Measurements from ENCODE around the gene CD3G.

Gene CD3G

DNA sequence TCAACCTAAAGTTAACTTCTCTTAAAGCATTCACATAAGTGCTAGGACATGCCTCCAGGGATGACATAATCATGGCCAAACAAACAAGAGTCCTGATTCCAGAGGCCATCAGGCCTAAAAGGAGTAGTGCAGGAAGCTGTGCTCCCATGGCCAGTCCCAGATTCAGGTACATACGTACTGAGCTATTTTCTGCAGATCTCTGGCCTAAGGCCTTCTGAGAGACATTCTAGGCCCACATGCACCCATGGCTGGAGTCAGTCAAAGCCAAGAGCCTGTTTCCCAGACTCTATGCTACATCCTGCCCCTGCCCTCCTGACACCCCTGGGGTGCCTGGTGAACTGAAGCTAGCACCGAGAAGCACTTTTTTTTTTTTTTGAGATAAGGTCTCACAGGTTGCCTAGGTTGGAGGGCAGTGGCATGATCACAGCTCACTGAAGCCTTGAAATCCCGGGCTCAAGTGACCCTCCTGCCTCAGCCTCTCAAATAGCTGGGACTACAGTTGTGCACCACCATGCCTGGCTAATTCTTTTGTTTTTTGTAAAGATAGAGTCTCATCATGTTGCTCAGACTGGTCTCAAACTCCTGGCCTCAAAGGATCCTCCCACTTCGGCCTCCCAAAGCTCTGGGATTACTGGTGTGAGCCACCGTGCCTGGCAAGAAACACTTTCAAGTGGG is 2.2 kb upstream of the CD3G start:
- H3K27me3 Mint-ChIP-seq (ENCODE audit: low read depth) = no peaks in the 10 kb centered on the region
- no peaks in the 10 kb centered on the region for H3K9me3 Mint-ChIP-seq
- H3K36me3 Mint-ChIP-seq (ENCODE audit: low read depth) = peaks cover 56% of the 10 kb centered on the region
- H3K4me1 Mint-ChIP-seq (ENCODE audit: low read depth) = peaks cover 62% of the 10 kb centered on the region
- H3K4me3 Mint-ChIP-seq = peak overlapping the region; percentile 95
- peak overlapping the region; percentile 99 for H3K27ac Mint-ChIP-seq

DNA sequence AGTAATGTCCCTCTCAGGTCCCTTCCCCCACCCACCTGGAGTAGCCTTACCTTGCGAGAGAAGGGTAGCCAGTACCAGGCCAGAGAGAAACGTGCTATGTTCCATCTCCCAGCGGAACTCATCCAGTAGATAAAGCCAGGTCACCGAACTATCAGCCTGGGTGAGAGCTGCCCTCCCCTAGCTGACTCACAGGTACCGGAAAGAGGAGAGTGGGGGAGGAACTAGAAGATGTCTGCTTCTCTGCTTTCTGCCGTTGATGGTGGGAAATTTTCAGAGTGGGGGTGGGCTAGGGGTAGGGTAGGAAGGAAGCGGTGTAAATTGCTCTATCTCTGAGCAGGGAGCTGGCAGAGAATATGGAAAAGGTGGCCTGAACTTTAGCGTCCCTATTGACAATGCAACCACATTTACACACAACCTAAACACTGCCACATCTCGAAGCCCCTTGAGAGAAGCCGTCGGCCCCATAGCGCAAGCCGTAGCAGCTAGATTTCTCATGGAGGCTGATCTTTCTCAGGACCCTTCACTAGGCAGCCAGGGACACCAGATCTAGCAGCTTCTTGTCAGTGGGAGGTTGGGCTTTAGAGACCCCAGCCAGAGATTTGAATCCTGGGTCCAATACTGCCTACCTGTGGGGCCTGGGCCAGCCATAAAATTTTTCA is 1.5 kb upstream of the CD3G start, which contains the start of gene CD3D:
TSS of gene CD3D (minus strand) at position 203 of the 659 bp plus-strand sequence. CDS start at position 105, 98 bp downstream.
- peaks cover 66% of the 10 kb centered on the region for H3K4me1 Mint-ChIP-seq (ENCODE audit: low read depth)
- H3K27ac Mint-ChIP-seq = peak within 1 kb of the TSS; percentile 99
- H3K9me3 Mint-ChIP-seq = no peaks in the 10 kb centered on the region
- H3K4me3 Mint-ChIP-seq = peak within 1 kb of the TSS; percentile 95
- no peaks in the 10 kb centered on the region for H3K27me3 Mint-ChIP-seq (ENCODE audit: low read depth)
- peaks cover 57% of the 10 kb centered on the region for H3K36me3 Mint-ChIP-seq (ENCODE audit: low read depth)

GRCh38 chr11:118343248-118343647 is 896 bp upstream of the CD3G start:
- peaks cover 57% of the 10 kb centered on the region for H3K36me3 Mint-ChIP-seq (ENCODE audit: low read depth)
- H3K27me3 Mint-ChIP-seq (ENCODE audit: low read depth) = no peaks in the 10 kb centered on the region
- H3K9me3 Mint-ChIP-seq = no peaks in the 10 kb centered on the region
- H3K27ac Mint-ChIP-seq = peak overlapping the region; percentile 99
- H3K4me3 Mint-ChIP-seq = peak overlapping the region; percentile 95
- peaks cover 70% of the 10 kb centered on the region for H3K4me1 Mint-ChIP-seq (ENCODE audit: low read depth)

DNA sequence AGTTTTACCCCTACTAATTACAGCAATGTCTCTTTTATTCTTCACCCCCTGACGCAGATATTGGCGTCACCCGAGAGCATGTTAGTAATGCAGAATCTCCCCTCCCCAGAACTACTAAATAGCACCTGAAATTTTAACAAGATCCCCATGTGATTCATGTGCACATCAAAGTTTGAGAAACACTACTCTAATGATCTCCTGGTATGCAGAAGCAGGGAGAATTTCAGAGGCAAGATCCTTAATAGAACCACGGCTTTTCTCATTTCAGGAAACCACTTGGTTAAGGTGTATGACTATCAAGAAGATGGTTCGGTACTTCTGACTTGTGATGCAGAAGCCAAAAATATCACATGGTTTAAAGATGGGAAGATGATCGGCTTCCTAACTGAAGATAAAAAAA is 5.3 kb downstream of the CD3G start:
- Mint-ChIP-seq H3K27ac (no peak overlapping the region), H3K4me3 (no peak overlapping the region), H3K4me1 (ENCODE audit: low read depth) (peaks cover 40% of the 10 kb centered on the region), H3K27me3 (ENCODE audit: low read depth) (no peaks in the 10 kb centered on the region), H3K36me3 (ENCODE audit: low read depth) (peaks cover 62% of the 10 kb centered on the region), H3K9me3 (no peaks in the 10 kb centered on the region)

GRCh38 chr11:118353084-118353710 is 9.1 kb downstream of the CD3G start:
- Mint-ChIP-seq H3K27ac (no peak overlapping the region), H3K4me1 (ENCODE audit: low read depth) (peaks cover 15% of the 10 kb centered on the region), H3K27me3 (ENCODE audit: low read depth) (no peaks in the 10 kb centered on the region), H3K9me3 (no peaks in the 10 kb centered on the region), H3K36me3 (ENCODE audit: low read depth) (peaks cover 45% of the 10 kb centered on the region), H3K4me3 (no peak overlapping the region)

GRCh38 chr11:118358071-118358470 is 13.9 kb downstream of the CD3G start:
- no peak overlapping the region for H3K4me3 Mint-ChIP-seq
- H3K27ac Mint-ChIP-seq = no peak overlapping the region
- H3K36me3 Mint-ChIP-seq (ENCODE audit: low read depth) = peaks cover 21% of the 10 kb centered on the region
- no peaks in the 10 kb centered on the region for H3K27me3 Mint-ChIP-seq (ENCODE audit: low read depth)
- H3K9me3 Mint-ChIP-seq = no peaks in the 10 kb centered on the region
- peaks cover 35% of the 10 kb centered on the region for H3K4me1 Mint-ChIP-seq (ENCODE audit: low read depth)

DNA sequence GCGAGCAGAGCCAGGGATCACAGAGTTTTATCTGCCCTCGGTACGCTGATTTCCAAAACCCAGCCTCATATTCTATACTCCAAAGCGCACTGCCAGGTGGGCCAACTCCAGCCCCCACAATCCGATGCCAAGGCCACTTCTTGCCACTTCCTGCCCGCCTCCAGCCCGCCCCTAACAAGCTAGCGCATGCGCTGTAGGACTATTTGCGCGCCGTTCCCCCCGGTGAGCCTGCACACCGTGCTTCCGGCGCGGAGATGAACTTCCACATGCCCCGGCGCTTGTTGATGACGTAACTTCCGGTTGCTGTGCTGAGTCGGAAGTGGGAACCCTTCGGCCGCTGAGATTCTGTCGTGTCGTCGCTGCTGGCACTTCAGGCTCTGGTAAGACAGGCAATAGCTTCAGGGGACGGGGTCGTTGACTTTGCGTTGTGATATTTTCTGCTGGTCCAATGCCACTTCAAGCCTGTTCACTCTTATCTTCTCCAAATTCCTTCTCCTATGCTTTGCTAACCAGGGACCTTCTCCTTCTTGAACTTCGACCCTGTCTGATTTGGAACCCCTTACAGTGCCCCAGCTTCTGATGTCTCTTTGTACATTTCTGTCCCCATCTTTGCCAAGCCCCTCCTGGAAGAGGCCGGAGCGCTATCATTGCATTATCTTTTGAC is 15.3 kb downstream of the CD3G start, which contains the start of gene UBE4A:
TSS of gene UBE4A (plus strand) at position 306 of the 664 bp plus-strand sequence. CDS start 5,481 bp downstream, outside the sequence.
- H3K27ac Mint-ChIP-seq = peak within 1 kb of the TSS; percentile 97
- H3K4me3 Mint-ChIP-seq = peak within 1 kb of the TSS; percentile 99
- no peaks in the 10 kb centered on the region for H3K9me3 Mint-ChIP-seq
- no peaks in the 10 kb centered on the region for H3K27me3 Mint-ChIP-seq (ENCODE audit: low read depth)
- H3K4me1 Mint-ChIP-seq (ENCODE audit: low read depth) = peaks cover 38% of the 10 kb centered on the region
- H3K36me3 Mint-ChIP-seq (ENCODE audit: low read depth) = peaks cover 18% of the 10 kb centered on the region

GRCh38 chr11:118364956-118365615 is 20.9 kb downstream of the CD3G start:
- H3K27me3 Mint-ChIP-seq (ENCODE audit: low read depth) = no peaks in the 10 kb centered on the region
- peaks cover 24% of the 10 kb centered on the region for H3K4me1 Mint-ChIP-seq (ENCODE audit: low read depth)
- no peak overlapping the region for H3K4me3 Mint-ChIP-seq
- peaks cover 37% of the 10 kb centered on the region for H3K36me3 Mint-ChIP-seq (ENCODE audit: low read depth)
- H3K9me3 Mint-ChIP-seq = no peaks in the 10 kb centered on the region
- H3K27ac Mint-ChIP-seq = no peak overlapping the region

DNA sequence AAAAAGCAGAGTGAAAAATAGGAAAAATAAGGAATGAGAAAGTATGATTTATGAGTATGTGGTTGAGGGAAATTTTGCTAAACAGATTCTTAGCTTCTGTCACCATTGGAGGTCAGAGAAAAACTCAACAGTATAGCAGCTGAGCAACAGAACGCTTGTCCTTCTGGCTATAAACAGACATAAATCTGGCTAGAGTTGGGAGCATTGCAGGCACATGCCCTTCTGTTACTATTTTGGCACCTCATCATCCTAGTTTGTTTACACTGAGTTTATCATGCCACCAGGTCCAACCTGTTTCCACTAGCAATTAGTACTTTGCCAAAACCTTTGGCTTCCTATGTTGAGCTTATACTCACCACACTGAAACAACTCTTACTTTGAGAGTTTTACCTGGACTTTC is 22.1 kb downstream of the CD3G start:
- Mint-ChIP-seq H3K9me3 (no peaks in the 10 kb centered on the region), H3K36me3 (ENCODE audit: low read depth) (peaks cover 43% of the 10 kb centered on the region), H3K27me3 (ENCODE audit: low read depth) (no peaks in the 10 kb centered on the region), H3K4me3 (no peak overlapping the region), H3K4me1 (ENCODE audit: low read depth) (peaks cover 18% of the 10 kb centered on the region), H3K27ac (no peak overlapping the region)

DNA sequence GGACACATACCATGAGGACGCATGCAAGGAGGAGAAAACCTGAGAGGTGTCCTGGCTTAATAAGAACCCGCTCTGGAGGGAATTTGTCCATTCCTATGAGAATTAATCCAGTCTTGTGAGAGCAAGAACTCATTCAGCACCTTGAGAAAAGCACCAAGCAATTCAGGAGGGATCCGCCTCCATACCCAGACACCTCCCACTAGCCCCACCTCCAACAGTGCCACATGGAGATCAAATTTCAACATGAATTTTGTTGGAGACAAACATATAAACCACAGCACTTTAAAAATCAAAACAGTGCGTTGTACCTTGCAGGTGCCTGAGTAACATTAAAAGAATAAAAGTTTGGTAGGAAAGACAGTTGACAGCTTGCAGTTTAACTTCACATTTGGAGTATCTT is 26.6 kb downstream of the CD3G start:
- Mint-ChIP-seq H3K36me3 (ENCODE audit: low read depth) (peaks cover 55% of the 10 kb centered on the region), H3K27ac (no peak overlapping the region), H3K4me3 (no peak overlapping the region), H3K4me1 (ENCODE audit: low read depth) (peaks cover 2% of the 10 kb centered on the region), H3K9me3 (no peaks in the 10 kb centered on the region), H3K27me3 (ENCODE audit: low read depth) (no peaks in the 10 kb centered on the region)

GRCh38 chr11:118373263-118373662 is 29.1 kb downstream of the CD3G start:
- no peak overlapping the region for H3K27ac Mint-ChIP-seq
- H3K36me3 Mint-ChIP-seq (ENCODE audit: low read depth) = peaks cover 60% of the 10 kb centered on the region
- H3K9me3 Mint-ChIP-seq = no peaks in the 10 kb centered on the region
- H3K27me3 Mint-ChIP-seq (ENCODE audit: low read depth) = no peaks in the 10 kb centered on the region
- no peak overlapping the region for H3K4me3 Mint-ChIP-seq
- H3K4me1 Mint-ChIP-seq (ENCODE audit: low read depth) = peaks cover 4% of the 10 kb centered on the region

- Mint-ChIP-seq H3K36me3 (ENCODE audit: low read depth) (peaks cover 57% of the 10 kb centered on the region), H3K9me3 (no peaks in the 10 kb centered on the region), H3K4me1 (ENCODE audit: low read depth) (peaks cover 4% of the 10 kb centered on the region), H3K27me3 (ENCODE audit: low read depth) (no peaks in the 10 kb centered on the region), H3K4me3 (no peak overlapping the region), H3K27ac (no peak overlapping the region)
These were observed 29.7 kb downstream of the CD3G start for GRCh38 chr11:118373871-118374270.

DNA sequence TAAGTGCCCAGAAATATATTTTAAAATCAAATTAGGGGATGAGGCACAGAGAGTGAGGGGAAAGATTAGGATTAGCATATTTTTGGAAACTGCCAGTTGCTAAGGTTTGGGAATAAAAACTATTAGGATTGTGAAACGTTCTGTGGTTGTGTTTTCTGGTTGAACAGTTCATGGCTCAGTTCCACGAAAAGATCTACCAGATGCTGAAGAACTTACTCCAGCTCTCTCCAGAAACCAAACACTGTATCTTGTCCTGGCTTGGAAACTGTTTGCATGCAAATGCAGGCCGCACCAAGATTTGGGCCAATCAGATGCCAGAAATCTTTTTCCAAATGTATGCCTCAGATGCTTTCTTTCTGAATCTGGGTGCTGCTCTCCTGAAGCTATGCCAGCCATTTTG is 30.6 kb downstream of the CD3G start:
- Mint-ChIP-seq H3K27me3 (ENCODE audit: low read depth) (no peaks in the 10 kb centered on the region), H3K36me3 (ENCODE audit: low read depth) (peaks cover 54% of the 10 kb centered on the region), H3K4me3 (no peak overlapping the region), H3K9me3 (no peaks in the 10 kb centered on the region), H3K27ac (no peak overlapping the region), H3K4me1 (ENCODE audit: low read depth) (peaks cover 4% of the 10 kb centered on the region)

DNA sequence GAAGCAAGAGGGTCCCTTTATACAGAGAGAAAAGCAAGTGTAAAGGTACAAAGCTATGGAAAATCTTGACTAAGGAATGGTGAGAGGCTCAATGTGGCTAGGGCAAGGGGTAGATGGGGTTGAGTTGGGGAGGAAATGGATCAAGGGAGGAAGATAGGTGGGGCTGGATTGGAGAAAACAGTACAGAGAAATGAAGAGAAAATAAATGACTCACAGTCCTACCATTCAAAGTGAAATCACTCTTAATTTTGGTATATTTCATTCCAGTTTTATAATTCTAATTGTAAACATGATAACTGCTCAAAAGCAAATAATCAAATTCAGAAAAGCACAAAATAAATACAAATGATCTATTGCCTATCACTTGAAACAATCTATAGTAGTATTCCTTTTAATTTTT is 31.8 kb downstream of the CD3G start:
- Mint-ChIP-seq H3K4me3 (no peak overlapping the region), H3K4me1 (ENCODE audit: low read depth) (peaks cover 4% of the 10 kb centered on the region), H3K27me3 (ENCODE audit: low read depth) (no peaks in the 10 kb centered on the region), H3K36me3 (ENCODE audit: low read depth) (peaks cover 54% of the 10 kb centered on the region), H3K27ac (peak overlapping the region; percentile 9), H3K9me3 (no peaks in the 10 kb centered on the region)

Measured in T-helper 1 cell treated with Interleukin-12 subunit alpha and Interleukin-12 subunit beta and Interleukin-4 antibody, amounts not matched to agents 30 μg/mL and 1 μg/mL, for 36 hours (primary cell).